Measurements from ENCODE around the gene CD28. TPM values are rescaled to one million over a fixed set of nuclear protein-coding genes. Genes with fewer than 3 reads are reported as not detected.

Gene CD28
- polyA plus RNA-seq, 4 donors, result 1.4 to 6.6 (median 1.9) TPM

DNA sequence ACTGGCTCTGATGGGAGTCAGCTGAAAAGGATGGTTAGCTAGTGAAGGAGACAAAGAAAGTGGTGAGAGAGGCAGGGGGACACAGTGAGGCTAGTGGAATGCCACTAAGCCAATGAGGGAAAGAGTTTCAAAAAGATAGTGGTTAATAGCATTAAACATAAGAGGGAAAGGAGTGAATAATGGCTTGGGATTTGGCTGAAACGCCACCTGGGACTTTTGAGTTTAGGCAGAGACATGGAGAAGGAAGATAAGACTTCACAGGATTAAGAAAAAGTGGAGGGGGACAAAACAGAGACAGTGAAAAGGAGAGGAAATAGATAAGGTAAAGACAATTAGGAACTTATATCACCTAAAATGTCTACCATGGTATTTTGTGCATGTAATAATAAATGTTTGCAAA, 6.9 kb downstream of the CD28 start:
- DNase-seq (ENCODE audit: low read depth in 4 of 4, low spot score in 3 of 4), result no peak

DNA sequence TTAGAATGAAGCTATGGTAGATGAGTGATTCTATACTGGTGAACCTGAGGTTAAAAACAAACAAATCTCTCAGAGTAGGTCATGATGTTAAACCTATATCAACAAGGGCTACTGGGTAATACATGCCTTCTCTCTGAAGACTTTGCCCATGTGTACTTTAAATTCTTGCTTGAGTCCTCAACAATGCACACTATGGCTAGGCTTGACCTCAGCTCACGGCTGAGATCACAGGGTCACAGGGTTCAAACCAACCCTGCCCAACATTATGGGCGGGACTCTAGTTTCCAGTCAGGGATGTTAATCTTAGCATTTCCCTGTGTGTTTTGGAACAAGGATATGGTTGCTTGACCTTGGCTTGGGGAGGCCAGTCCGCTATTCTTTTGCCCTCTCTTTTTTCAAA, 7.7 kb downstream of the CD28 start:
- DNase-seq (ENCODE audit: low read depth in 4 of 4, low spot score in 3 of 4), result no peak

DNA sequence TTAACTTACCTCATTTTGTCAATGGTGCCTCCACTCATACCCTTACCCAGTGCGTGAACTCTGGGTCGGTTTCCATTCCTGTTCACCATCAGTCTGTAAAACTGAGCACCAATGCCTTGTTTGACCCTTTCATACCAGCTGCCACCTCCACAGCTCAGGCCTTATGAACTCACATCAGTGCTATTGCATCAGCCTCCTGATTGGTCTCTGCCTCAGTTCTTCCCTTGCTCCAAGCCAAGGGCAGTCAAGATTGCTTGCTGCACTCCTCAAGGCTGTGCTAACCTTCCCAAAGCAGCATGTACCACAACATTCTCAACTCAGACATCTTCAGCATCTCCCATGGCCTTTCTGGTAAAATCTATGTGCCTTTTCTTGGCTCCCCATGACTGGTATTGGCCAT, 9.3 kb downstream of the CD28 start:
- DNase-seq (ENCODE audit: low read depth in 4 of 4, low spot score in 3 of 4), result no peak

DNA sequence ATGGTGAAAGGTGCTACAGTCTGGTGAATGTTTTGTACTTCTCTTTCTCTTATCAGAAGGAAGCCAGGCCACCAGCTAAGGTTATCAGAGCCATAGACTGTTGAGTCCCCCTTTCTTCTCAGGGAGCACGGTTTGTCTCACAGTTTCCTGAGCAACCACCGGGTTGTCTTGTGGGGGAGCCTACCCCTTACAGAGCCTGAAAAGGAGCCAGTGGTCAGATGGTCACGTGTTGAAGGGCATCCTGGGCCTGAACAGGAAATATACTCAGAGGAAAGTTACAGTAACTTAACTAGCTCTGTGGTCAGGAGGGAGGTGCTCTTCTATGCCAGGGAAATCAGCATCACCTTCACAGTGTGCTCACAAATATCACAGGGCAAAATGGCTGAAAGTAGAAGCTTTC, 11.6 kb downstream of the CD28 start:
- DNase-seq (ENCODE audit: low read depth in 4 of 4, low spot score in 3 of 4), result no peak

DNA sequence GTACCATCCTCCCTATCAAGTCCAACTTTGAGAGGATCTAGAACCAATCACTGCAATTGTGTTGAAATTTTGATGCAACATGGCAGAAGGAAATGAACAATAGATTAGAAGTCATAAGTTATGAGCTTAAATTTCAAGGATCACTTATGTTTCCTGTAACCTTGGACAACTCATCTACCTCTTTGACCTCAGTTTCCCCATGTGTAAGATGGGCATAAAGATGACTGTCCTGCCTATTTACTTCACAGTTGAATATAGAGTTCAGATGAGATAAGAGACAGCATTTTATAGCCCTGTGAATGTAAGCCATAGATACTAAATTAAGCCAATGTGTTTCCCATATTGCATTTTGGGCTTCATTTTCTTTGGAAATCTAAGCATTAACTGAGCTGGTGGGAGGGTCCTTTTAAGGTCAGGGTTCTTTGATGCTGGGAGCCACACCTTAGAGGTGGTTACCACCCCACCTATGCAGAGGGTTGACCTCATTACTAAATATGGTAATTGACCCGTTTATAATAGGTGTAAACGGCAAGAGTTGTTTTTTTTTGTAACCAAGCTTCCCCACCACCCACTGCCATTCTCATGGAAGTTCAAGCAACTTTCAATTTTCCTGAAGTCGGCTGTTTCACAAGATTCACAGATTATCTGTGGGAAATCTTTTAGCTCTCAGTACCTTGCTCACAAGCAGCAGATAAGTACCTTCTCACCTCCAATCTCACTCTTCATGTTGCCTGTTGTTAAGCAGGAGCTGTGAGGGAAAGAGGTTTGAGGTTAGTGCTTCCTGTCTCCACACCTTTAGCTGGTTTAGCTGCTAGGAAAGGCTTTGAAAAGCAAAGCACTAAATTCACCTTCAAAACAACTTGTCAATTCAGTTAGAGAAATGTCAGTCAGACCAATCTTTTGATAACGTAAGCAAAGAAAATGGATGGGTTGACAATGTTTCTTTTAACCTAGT, 13.3 kb downstream of the CD28 start:
- DNase-seq (ENCODE audit: low read depth in 4 of 4, low spot score in 3 of 4), result no peak

DNA sequence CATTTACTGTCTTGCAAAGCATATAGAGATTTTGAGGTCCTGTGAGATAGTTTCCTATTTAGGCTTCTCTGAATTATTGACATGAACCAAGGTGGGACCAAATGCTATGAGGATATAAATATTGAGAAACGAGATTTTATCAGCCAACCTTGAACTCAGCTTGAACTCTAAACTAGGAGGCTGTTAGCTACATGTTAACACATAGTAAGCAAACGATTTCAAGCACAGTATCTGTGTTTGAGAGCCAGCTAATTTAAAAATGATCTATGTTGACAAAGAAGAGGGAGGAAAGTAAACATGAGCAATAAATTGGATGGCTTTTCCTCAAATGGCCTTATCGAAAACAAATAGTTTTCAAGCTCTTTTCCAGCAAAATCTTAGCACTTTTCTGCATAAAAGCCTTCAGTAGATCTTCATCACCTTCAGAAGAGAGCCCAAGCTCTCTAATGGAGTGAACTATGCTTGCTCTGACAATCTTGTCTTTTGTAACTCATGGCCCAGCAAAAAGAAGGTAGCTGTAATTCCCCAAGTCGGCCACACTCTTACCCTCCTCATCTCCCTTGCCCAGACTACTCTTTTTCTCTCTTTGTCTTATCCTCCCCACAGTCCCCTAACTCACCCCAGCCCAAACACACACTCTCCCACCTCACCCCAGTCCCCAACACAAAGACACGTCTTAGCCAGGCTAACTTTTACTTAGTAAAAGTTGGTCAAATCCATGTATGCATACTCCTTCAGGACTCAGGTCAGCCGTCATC, 14.7 kb downstream of the CD28 start:
- DNase-seq (ENCODE audit: low read depth in 4 of 4, low spot score in 3 of 4), result no peak

DNA sequence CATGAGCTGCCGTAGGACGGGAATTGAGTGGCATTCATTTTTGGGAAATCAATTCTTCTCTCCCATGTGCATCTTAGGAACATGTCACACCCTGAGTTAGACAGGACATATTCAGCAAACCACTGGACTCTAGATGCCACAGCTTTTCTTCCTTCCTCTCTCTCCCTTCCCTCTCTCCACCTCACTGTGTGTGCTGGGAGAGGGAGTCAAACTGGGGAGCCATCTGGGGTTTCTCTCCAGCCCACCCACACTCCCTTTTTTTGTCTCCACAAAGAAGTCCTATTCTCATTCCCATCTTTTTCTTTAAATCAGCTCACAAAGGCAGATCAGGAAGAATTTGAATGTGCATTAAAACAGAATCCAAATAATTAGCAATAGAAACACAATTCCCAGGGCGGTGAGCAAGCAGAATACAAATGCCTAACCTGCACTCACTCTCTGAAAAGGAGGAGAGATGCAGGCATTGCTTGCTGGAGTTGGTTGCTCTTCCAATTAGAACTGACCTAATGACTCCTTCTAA, 15.4 kb downstream of the CD28 start:
- DNase-seq (ENCODE audit: low read depth in 4 of 4, low spot score in 3 of 4), result no peak

DNA sequence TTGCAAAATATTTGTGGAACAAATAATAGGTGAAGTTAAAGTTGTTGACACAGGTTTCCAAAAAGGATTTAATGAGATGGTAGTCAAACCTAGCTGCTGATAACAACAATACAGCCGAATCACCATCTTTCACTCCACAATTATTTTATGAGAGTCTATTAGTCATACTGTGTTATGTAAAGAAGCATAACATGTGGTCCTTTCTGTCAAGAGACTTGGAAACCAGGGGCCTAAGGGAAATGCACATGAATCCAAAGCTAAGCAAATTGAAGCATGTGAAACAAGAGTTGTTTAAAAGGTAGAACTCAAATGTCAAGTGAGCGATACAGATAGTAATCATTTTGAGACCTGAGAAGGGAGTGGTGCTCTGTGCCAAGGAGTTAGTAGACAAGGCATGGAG, 16.0 kb downstream of the CD28 start:
- DNase-seq (ENCODE audit: low read depth in 4 of 4, low spot score in 3 of 4), result no peak

DNA sequence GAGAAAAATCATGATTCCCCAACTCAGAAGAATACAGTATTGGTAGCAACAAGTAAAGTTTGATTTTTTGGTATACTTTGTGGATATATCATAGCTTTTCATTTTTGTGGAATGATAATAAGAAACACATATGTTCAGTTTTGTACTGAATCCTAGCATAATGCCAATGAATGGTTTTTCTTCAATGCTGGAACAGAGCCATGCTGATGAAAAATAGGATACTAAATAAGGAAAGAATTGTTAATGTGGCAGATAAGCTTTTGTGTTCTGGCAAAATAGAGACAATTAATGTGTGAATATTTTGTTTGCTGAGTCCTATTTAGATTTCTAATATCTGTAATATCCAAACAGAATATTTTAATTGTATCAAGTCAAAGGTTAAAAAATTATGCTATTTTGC, 21.9 kb downstream of the CD28 start:
- DNase-seq (ENCODE audit: low read depth in 4 of 4, low spot score in 3 of 4), result no peak

DNA sequence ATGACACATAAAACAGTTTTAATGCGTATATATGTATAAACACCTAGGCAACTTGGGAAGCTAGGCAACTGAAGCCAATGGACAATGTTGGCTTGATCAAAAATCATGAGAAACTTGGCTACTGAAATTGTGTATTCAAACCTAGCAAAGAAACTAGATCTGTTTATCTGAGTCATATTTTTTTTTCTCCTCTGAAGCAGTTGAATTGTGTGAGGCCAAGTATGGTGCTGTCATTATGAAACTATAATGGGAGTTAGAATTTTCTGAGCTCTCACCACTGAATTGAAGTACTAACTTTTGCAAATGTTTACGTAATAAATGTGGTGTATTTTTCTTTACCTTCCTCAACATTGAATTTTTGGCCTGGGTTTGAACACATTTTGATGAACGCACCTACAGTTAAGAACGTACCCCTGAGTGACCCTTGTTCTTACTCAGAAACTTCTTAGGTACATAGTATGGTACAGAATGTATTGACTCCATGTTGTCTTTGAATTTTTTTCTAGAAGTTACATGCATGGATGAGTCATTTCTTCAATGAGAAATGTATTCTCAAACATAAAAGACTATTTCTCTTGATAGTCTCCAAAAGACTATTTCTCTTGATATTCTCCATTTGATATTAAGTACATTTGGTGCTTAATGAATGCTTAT, 23.8 kb downstream of the CD28 start:
- DNase-seq (ENCODE audit: low read depth in 4 of 4, low spot score in 3 of 4), result no peak

DNA sequence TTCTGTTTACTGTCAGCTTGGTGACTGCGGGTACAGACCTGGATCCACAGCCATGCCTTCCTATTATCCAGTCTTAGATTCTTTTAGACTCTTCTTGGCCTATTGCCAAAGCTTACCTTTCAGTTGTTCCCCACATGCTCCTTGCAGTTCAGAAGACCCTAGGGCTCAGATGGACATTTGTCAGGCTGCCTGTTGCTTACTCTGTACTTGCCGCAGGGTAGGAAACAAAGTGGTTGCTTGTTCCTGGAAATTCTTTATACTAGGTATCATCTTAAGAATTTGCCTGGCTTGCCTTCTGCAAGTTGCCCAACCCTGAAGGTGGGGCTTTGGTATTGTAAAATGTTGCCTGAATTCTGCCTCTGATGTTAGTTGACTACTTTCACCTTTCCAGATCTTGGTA, 24.4 kb downstream of the CD28 start:
- DNase-seq (ENCODE audit: low read depth in 4 of 4, low spot score in 3 of 4), result no peak

DNA sequence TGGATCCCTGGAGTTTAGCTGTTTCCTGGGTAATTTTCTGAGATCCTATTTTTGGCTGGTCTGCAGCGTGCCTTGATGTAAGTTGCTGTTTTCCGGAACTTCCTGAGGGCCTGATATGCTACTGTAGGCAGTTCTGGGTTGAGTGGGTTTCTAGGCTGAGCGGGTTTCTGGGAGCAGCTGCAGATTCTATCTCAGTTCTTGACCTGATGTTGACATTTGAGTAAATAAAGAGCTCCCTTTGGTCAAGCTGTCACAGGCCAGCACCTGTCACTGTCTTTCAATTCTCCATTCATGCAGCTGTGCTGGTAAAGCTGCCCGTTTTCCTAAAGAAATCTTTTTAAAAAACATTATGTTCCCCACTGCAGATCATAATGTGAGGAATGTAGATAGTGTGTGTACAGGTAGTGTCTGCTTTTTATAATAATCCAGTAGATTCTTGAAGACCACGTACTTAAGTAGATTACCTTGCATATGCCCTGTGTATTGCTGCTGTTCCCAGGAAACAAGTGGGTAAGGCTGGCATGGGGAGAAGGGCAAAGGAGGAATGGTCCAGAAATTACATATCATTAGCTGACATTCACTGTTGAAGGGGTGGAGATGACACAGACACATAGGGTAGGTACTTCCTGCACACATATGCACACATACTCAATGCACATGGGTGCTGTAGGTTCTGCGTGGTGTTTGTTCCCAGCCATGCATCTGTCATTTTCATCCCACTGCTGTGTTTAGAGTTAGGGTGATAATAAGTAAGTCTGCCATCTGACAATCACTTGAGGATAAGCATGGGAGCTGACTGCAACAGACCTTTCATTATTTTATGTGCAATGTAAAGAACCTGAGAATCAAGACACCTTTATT, 25.9 kb downstream of the CD28 start:
- no peak for DNase-seq (ENCODE audit: low read depth in 4 of 4, low spot score in 3 of 4)

DNA sequence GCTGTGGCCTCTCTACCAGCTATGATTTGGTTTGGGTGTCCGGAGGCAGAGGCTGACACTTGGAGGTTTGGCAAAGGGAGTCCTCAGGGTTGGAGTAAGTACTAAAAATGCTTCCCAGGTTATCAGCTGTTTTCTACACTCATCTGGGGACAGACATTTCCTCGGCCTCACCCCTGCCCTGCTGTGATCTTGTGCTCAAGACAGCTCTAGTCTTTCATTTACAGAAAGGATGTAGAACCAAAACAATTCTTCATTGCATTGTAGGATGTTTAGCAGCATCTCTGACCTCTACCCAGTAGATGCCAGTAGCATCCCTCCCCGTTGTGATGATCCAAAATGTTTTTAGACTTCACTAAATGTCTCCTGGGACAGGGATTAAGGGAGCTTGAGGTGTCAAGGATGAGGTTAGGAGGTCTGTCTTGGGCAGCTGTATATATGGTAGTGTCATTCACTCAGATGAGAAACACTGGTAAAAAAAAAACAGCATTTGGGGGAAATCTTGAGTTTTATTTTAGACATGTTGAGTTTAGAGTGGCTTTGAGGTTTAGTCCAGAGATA, 26.6 kb downstream of the CD28 start:
- no peak for DNase-seq (ENCODE audit: low read depth in 4 of 4, low spot score in 3 of 4)

DNA sequence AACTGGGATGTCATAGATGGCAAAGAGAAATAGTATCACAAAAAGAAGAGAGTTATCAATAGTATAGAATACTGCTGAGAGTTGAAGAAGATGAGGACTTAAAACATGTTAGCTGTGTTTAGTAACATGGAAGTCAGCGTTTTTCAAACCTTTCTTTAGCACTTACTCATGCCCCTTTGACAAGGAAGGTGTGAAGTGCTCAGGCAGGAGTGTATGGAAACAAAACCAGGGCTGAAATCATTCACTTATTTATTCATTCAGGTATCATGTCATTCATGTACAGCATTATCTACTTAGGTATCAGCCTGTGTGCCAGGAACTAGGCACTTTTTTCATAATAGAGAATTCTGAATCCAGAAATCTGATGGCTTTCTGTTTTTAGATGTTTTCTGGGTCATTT, 27.2 kb downstream of the CD28 start:
- no peak for DNase-seq (ENCODE audit: low read depth in 4 of 4, low spot score in 3 of 4)

DNA sequence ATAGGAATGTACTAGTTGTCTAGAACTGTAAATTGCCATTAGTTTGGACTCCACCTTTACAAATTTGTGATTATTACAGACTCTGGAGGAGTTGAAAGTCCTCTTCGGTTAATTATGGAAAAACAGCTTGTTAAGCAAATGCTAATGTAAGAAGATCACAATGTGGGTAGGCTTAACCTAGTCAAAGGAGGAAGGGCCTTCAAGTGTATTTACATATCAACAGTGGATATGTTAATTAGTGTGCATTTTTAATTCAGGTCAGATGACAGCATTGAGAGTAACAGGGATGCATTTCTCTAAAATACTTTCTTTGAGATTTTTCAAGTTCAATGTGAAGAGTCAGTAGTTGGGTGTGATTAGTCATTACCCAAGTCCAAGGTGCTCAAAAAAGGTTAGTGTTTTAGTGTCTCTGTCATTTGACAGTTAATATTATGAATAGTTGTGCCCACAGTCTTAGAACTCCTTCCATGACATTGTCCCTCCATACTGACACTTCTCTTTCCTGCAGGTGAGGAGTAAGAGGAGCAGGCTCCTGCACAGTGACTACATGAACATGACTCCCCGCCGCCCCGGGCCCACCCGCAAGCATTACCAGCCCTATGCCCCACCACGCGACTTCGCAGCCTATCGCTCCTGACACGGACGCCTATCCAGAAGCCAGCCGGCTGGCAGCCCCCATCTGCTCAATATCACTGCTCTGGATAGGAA, 28.0 kb downstream of the CD28 start:
- no peak for DNase-seq (ENCODE audit: low read depth in 4 of 4, low spot score in 3 of 4)

DNA sequence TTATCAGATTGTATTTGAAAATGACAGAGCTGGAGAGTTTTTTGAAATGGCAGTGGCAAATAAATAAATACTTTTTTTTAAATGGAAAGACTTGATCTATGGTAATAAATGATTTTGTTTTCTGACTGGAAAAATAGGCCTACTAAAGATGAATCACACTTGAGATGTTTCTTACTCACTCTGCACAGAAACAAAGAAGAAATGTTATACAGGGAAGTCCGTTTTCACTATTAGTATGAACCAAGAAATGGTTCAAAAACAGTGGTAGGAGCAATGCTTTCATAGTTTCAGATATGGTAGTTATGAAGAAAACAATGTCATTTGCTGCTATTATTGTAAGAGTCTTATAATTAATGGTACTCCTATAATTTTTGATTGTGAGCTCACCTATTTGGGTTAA, 30.9 kb downstream of the CD28 start:
- DNase-seq (ENCODE audit: low read depth in 4 of 4, low spot score in 3 of 4), result no peak

DNA sequence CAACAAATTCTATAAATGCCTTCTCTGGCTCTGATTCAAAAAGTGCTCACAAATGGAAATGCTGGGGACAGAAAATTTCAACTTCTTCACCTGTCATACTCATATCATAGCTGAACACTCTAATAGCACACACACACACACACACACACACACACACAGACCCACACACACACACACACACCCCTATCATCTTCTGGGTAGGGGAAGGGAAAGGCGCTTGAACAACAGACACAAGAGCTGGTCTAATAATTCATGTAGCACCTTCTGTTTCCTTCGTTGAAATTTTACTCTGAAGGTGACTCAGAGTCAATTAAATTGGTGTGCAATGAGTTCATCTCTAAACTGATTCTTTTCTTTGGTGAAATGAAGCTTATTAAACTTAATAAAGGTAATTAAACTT, 32.9 kb downstream of the CD28 start:
- DNase-seq (ENCODE audit: low read depth in 4 of 4, low spot score in 3 of 4), result no peak

DNA sequence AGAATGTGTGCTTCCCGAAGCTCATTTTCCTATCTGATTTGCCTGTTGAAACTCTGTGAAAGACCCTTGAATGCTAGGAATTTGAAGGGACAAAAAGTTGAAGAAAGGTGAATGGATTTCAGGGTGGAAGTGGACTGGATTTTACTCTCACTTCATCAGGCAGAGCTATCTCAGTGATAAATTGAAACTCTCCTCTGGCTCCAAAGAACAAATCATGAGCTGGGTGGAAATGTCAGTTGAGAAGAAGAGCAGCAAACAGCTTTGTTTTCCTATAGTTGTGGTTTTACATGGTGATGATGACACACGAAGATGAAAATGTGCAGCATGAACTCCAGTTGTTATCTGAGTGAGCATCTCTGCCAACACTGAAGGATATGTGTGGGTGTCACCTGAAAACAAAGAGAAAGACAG, 34.4 kb downstream of the CD28 start:
- no peak for DNase-seq (ENCODE audit: low read depth in 4 of 4, low spot score in 3 of 4)

DNA sequence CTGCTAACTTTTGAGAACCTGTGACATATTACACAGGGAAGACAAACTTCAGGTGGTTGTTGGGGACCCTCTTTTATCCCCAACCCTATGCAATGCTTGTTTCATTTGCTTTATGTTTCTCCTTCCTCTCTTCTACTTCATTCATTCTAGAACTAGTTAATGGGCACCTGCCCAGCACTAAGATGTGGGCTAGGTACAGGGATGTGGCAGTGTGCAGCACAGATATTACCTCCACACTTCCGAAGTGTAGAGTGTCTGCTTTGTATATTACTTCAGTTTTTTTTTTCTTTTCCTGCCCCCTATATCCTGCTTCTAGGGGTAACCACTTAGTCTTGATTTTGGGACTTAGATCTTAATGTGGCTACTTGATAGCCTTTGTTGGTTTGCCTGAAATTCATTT, 35.1 kb downstream of the CD28 start:
- DNase-seq (ENCODE audit: low read depth in 4 of 4, low spot score in 3 of 4), result no peak
